Gastroesophageal sphincter (tissue), 4 donors: ENCODE results near the gene ADD3. TPM values are rescaled to one million over a fixed set of nuclear protein-coding genes. Genes with fewer than 3 reads are reported as not detected.
A peak's percentile ranks its signal among the peaks of the same experiment; 100 is the strongest.

Experiments used
- ATAC-seq: fragments of 150-250 bp; one replicate; pipeline ENCODE4 v1.9.1; 2016; ENCODE audit warnings: mild to moderate bottlenecking, moderate library complexity
- H3K27ac ChIP-seq, 4 donors: fragments of 200-600 bp; sonication (generic) in 3 of 4; 1 replicate in 3 of 4; 2 replicates in 1 of 4; pipeline ENCODE4 v1.5.1; 2016 to 2019
- H3K27me3 ChIP-seq: fragments of 200-600 bp; sonication (generic); one replicate; pipeline ENCODE4 v1.5.1; 2019
- H3K36me3 ChIP-seq, 2 donors: fragments of 200-600 bp; sonication (generic); one replicate each; pipeline ENCODE4 v1.5.1; 2019; ENCODE audit warnings: control low read depth in 1 of 2
- H3K4me1 ChIP-seq, 3 donors: fragments of 200-600 bp; sonication (generic); 1 replicate in 2 of 3; 2 replicates in 1 of 3; pipeline ENCODE4 v1.5.1; 2016 to 2019; ENCODE audit warnings: control low read depth in 2 of 3
- H3K4me3 ChIP-seq, 2 donors: fragments of 200-600 bp; sonication (generic); one replicate each; pipeline ENCODE4 v1.5.1; 2019; ENCODE audit warnings: mild to moderate bottlenecking in 1 of 2, moderate library complexity in 1 of 2
- H3K9me3 ChIP-seq, 3 donors: fragments of 200-600 bp; sonication (generic); one replicate each; pipeline ENCODE4 v1.5.1; 2017 to 2019; ENCODE audit warnings: control low read depth in 2 of 3
- CTCF ChIP-seq, 4 experiments: fragments of 200-600 bp in 2 of 4; fragments of 450-650 bp in 2 of 4; sonication (generic) in 1 of 4; IDR thresholded peaks; one replicate each; pipeline ENCODE4 v1.5.1; 2017 to 2019; ENCODE audit warnings: antibody characterized with exemption in 4 of 4, mild to moderate bottlenecking in 2 of 4, moderate library complexity in 2 of 4
- EP300 ChIP-seq: sonication (generic); formaldehyde crosslinking; IDR thresholded peaks from one replicate; pipeline ENCODE4 v1.6.1; 2017; ENCODE audit warnings: antibody characterized with exemption, mild to moderate bottlenecking
- POLR2A ChIP-seq, 2 donors: fragments of 450-650 bp; IDR thresholded peaks; one replicate each; pipeline ENCODE4 v1.6.1; 2017; ENCODE audit warnings: antibody characterized with exemption in 2 of 2, mild to moderate bottlenecking in 2 of 2, moderate library complexity in 1 of 2
- POLR2AphosphoS5 ChIP-seq: sonication (generic); formaldehyde crosslinking; IDR thresholded peaks from one replicate; pipeline ENCODE4 v1.6.1; 2017; ENCODE audit warnings: antibody characterized with exemption
- WGBS, 2 donors: methylation state at CpG; one replicate each; pipeline ENCODE4 v1.1.5; 2018; ENCODE audit warnings: low coverage in 1 of 2; 5-methylcytosine and 5-hydroxymethylcytosine counted together
- total RNA-seq, 4 donors: library from RNA; depleted of rRNA; stranded (reverse); fragments of >200 nt; gene quantifications; one replicate each; pipeline ENCODE4 v1.1.0, GENCODE V29; 2016

Gene ADD3
- total RNA-seq, 4 donors from 2014 or later: 50.3 to 277 (median 118) TPM

GRCh38 chr10:110077436-110078130, 69.8 kb downstream of the ADD3 start:
- TF ChIP-seq POLR2AphosphoS5: no peak
- no peak for TF ChIP-seq EP300
- TF ChIP-seq CTCF (IDR thresholded peaks at IDR 0.05): no peak
- TF ChIP-seq POLR2A (IDR thresholded peaks at IDR 0.05): no peak
- ATAC-seq: no peak
- peak overlapping the region; percentile 56 to 69 (median 64) for H3K27ac ChIP-seq
- no peaks in the 10 kb centered on the region for H3K9me3 ChIP-seq
- 48 to 69% methylated on average over 5 of the region's 5 CpGs for WGBS, 2 donors
- H3K4me3 ChIP-seq: no peak overlapping the region
- peaks cover 6 to 72% (median 9%) of the 10 kb centered on the region in 3 donors for H3K4me1 ChIP-seq
- H3K36me3 ChIP-seq: no peaks in the 10 kb centered on the region
- no peaks in the 10 kb centered on the region for H3K27me3 ChIP-seq

DNA sequence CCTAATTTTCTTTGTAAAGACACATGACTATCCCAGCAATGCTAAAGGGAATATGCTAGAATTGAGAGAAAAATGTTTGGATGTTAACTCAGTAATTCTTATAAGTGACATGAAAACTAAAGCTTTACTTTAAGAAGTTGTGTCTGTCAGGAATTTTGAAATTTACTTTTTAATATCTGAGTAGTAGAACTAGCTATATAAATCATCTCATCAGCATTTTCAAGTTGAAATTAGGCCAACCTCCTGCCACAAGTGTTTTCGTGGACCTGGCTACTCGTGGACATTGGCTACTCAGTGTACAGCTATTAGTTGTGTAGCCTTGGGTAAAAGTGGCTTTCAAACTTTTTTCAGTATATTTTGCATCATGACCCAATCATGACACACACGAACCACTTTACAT, 70.5 kb downstream of the ADD3 start:
- WGBS, 2 donors: 50 to 67% methylated on average over 3 of the region's 3 CpGs
- TF ChIP-seq POLR2A (IDR thresholded peaks at IDR 0.05) (no peak), CTCF (IDR thresholded peaks at IDR 0.05) (no peak), POLR2AphosphoS5 (no peak), EP300 (no peak)
- H3K4me3 ChIP-seq: no peak overlapping the region
- H3K27ac ChIP-seq: peak overlapping the region in 3 of 4 donors; percentile 60 to 69 (median 69)
- H3K9me3 ChIP-seq: no peaks in the 10 kb centered on the region
- H3K4me1 ChIP-seq: peaks cover 6 to 79% (median 9%) of the 10 kb centered on the region in 3 donors
- no peaks in the 10 kb centered on the region for H3K27me3 ChIP-seq
- H3K36me3 ChIP-seq: no peaks in the 10 kb centered on the region
- no peak for ATAC-seq

DNA sequence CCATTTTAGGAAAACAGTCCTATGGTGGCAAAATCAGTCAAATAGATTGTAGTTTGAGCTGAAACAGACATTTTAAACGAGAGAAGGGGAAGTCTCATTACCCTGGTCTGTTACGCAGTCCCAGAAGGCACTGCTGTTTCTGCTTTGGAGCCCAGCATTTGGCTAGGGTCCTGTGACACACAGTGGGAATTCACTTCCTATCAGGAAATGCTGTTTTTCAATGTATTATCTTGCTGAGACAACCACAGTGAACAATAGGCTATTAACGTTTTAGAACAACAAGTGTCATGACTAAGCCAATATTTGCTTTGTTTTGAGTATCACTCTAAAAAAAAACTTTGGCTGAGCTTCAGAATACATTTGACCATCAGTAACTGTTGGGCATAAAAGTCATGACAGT, 74.1 kb downstream of the ADD3 start:
- no peaks in the 10 kb centered on the region for H3K36me3 ChIP-seq
- ATAC-seq: peak; percentile 31
- no peak overlapping the region for H3K4me3 ChIP-seq
- peaks cover 6 to 54% (median 8%) of the 10 kb centered on the region in 3 donors for H3K4me1 ChIP-seq
- H3K27me3 ChIP-seq: no peaks in the 10 kb centered on the region
- H3K9me3 ChIP-seq: no peaks in the 10 kb centered on the region
- TF ChIP-seq CTCF (IDR thresholded peaks at IDR 0.05) (no peak), POLR2AphosphoS5 (peak; percentile 24)
- H3K27ac ChIP-seq: peak overlapping the region in 3 of 4 donors; percentile 24 to 52 (median 38)
- 25 to 29% methylated on average over 3 of the region's 3 CpGs for WGBS, 2 donors

DNA sequence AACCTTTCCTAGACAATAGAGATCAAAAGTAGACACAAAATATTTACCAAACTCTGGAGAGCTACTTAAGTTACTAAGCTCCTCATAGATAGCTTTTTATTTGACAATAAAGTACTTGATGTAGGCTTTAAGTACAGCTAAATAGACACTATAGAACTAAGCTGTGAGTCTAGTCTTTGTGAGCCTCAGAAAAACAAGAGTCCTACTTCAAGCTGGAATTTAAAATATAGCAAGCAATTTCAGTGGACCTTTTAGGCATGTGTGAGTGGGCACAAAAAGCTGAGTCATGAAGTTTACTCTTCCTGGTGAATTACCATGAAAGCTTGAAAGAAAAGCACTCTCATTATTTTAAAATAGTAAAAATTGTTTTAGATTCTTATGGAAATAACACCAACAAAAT, 76.1 kb downstream of the ADD3 start:
- Histone ChIP-seq H3K27me3 (no peaks in the 10 kb centered on the region), H3K4me3 (no peak overlapping the region), H3K9me3 (no peaks in the 10 kb centered on the region), H3K36me3 (no peaks in the 10 kb centered on the region), H3K27ac (no peak overlapping the region), H3K4me1 (peaks cover 6 to 37% (median 8%) of the 10 kb centered on the region in 3 donors)
- no peak for TF ChIP-seq CTCF (IDR thresholded peaks at IDR 0.05)
- no peak for TF ChIP-seq POLR2AphosphoS5
- no peak for TF ChIP-seq EP300
- TF ChIP-seq POLR2A (IDR thresholded peaks at IDR 0.05): no peak
- ATAC-seq: no peak

GRCh38 chr10:110087682-110088081, 79.9 kb downstream of the ADD3 start:
- no peaks in the 10 kb centered on the region for H3K9me3 ChIP-seq
- 88 to 89% methylated on average over 4 of the region's 4 CpGs for WGBS, 2 donors
- TF ChIP-seq POLR2AphosphoS5: no peak
- no peak for TF ChIP-seq POLR2A (IDR thresholded peaks at IDR 0.05)
- H3K27me3 ChIP-seq: no peaks in the 10 kb centered on the region
- no peak overlapping the region for H3K4me3 ChIP-seq
- no peak for ATAC-seq
- no peaks in the 10 kb centered on the region for H3K36me3 ChIP-seq
- H3K27ac ChIP-seq: peak overlapping the region in 1 of 4 donors; percentile 5
- H3K4me1 ChIP-seq: peaks cover 0 to 12% (median 4%) of the 10 kb centered on the region in 3 donors
